UCSD-AML1 (cell line): ENCODE data around the gene PNPLA5.

ENCODE experiments used
- DNase-seq: peaks from one replicate; lab custom pipeline; 2025; ENCODE audit not compliant: unreplicated experiment; lab: John Stamatoyannopoulos, UW

Gene PNPLA5

GRCh38 chr22:43840431-43840830 is 51.4 kb downstream of the PNPLA5 start:
- DNase-seq = no peak

DNA sequence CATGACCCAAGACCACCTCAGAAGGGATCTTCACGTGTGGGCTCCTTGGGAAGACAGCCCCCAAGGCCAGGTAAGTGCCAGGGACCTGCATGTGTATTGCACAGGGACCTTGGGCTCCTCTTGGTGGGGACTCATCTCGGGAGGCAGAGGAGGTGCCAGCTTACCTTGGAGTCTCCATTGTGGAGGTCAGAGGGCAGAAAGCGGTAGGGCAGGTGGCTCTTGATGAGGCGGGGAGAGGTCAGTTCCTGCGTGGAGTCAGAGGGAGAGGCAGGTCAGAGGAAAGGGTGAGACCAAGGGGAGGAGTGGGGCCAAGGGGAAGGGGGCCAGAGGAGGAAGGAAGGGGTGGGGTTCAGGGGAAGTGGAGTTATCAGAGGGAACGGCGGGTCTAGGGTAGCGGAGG is 52.0 kb downstream of the PNPLA5 start:
- DNase-seq = no peak

DNA sequence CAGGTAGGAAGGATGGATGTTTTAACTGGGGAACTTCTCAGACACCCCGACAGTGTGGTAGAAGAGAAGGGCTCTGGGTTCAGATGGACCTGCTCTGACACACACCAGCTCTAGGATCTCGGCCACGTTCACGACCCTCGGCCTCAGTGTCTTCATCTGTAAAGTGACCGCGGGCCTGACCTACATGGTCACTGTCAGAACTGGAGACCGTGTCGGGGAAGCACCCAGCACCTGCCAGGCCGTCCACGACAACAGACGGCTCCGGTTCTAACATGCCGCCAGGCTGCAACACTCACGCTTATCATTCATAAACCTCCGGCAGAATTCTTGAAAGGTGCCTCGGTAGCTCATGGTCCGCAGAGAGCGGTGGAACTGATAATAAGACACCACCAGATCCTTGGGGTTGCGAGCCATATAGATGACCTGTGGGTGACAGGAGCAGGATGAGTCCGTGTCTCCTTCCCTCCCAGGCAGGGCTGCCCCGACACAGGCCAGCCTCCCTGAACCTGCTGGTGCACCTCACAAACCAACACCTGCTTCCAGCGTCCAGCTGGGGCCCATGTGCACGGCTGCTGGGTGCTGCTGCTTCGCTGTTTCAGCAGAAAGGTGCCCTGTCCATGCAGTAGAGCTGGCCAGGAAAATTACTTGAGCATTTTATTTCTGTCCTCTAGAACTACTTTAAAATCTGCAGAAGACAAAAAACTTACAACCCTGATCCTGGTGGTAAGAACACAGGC is 53.1 kb downstream of the PNPLA5 start:
- no peak for DNase-seq

- DNase-seq = no peak
Observed at GRCh38 chr22:43838161-43838560, 53.7 kb downstream of the PNPLA5 start.

GRCh38 chr22:43837666-43838065 is 54.1 kb downstream of the PNPLA5 start:
- DNase-seq = no peak

GRCh38 chr22:43835736-43836135 is 56.1 kb downstream of the PNPLA5 start:
- DNase-seq = no peak

- no peak for DNase-seq
Observed at GRCh38 chr22:43835166-43835565, 56.6 kb downstream of the PNPLA5 start.

- no peak for DNase-seq
Observed at GRCh38 chr22:43833286-43834240, 58.2 kb downstream of the PNPLA5 start.

- DNase-seq = no peak
Observed at GRCh38 chr22:43832393-43833265, 59.2 kb downstream of the PNPLA5 start.

DNA sequence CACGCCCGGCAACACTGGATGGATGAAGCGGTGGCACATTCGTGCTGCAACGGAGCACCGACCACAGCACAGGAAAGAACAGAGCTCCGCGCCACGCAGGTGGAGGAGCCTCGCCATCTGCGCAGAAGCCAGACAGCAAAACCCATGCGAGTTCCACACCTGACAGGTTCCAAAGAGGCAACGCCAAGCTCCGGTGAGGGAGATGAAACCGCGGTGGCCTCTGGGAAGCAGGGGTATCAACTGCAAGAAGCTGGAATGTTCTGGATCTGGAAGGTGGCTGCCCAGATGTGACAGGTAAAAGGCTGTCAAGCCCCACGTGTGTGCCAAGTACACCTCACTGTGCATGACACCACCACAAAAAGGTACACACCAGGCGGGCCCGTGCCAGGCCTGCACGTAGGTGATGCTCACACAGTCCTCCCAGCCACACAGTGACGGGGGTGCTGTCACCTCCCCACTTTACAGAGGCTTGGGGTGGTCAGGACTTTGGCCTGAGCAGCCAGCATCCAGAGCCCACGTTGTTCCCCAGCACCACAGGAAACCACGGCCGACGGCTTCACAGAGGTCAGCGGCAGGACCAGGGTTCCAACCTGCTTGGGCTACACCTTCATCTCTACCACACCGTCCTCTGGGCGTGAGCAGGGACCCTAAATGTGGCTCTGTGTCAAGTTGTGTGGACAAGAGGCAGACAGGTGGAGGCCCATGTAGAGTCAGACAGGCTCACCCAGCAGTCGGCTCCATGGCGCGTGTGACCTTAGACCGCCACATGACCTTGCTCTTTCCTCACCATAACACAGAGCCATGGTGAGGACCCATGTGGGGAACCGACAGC is 60.0 kb downstream of the PNPLA5 start:
- DNase-seq = no peak

- DNase-seq = no peak
Observed at GRCh38 chr22:43830931-43831560, 60.8 kb downstream of the PNPLA5 start.

DNA sequence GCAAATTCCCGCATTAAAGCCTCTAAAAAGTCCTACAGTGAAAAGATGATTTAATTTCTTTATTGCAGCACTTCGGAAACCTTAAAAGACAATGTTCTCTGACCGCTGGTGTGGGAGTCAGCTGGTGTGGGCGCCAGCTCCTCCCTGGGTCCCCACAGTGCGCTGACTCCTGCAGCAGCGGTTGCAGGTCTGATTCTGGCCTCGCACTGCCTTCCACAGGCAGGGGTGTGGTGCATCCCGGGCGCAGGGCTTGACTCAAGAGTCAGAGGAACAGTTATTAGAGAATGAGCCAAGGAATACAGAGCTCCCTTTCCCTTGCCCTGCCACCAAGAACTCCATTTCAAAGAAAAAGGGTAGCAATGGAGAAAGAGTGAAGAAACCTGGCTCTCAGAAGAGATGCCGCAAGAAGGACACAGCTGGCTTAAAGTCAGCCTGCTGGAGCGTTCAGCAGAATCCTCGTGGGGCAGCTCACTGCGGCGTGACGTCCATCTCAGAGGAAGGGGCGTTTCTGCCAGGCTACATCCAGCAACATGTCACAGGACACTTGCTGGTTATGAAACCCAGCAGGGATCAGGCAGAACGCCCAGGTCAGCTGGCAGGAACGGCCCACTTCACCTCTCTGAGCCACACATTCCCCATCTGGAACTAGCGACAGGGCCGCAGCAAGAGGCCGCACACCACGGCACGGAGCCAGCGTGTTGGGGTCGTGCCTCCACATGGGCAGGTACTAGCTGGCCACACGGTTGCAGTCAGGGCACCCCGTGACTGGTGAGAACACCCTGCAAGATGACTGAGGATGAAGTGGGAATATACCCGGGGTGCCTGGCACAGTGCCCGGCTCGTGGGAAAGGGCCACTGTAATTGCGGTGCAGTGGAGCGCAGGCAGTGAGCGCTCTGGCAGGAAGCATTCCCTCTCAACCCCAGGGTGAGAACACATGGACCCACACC is 61.6 kb downstream of the PNPLA5 start:
- no peak for DNase-seq
